Mesodermal cell (in vitro differentiated cells): ENCODE results near the gene SAC3D1. TPM values are rescaled to one million over a fixed set of nuclear protein-coding genes. Genes with fewer than 3 reads are reported as not detected.
"Not testable (repeated sequence)": the region's sequence is repeated elsewhere in the genome, so short reads cannot be mapped to it uniquely, and the experiment has no call there.

Experiments
- H3K27ac ChIP-seq: 2 replicates; pipeline ENCODE4 v1.7.0; 2013; ENCODE audit warnings: mild to moderate bottlenecking, low read depth, low read length, moderate library complexity; ENCODE audit not compliant: severe bottlenecking
- H3K36me3 ChIP-seq: 2 replicates; pipeline ENCODE4 v1.7.1; 2013; ENCODE audit warnings: mild to moderate bottlenecking, low read length, moderate library complexity; ENCODE audit not compliant: control insufficient read depth, insufficient read depth
- H3K4me1 ChIP-seq: one replicate; pipeline ENCODE4 v1.7.1; 2013; ENCODE audit warnings: mild to moderate bottlenecking, low read length; ENCODE audit not compliant: insufficient read depth, control insufficient read depth, poor library complexity, severe bottlenecking
- H3K4me3 ChIP-seq: 2 replicates; pipeline ENCODE4 v1.7.0; 2013; ENCODE audit warnings: low read length, control low read depth, mild to moderate bottlenecking; ENCODE audit not compliant: insufficient read depth, poor library complexity, severe bottlenecking; ENCODE audit errors: extremely low read depth
- H3K9me3 ChIP-seq: 2 replicates; pipeline ENCODE4 v1.7.1; 2013; ENCODE audit warnings: mild to moderate bottlenecking, low read length, moderate library complexity; ENCODE audit not compliant: control insufficient read depth
- WGBS, 2 experiments: methylation state at CpG; one replicate each; pipeline ENCODE4 v1.1.5; 2013; ENCODE audit warnings: missing lambda C conversion rate in 2 of 2; ENCODE audit not compliant: insufficient coverage in 2 of 2; 5-methylcytosine and 5-hydroxymethylcytosine counted together
- polyA plus RNA-seq, 2 experiments: library from polyadenylated mRNA; stranded (reverse); fragments of 50-300 nt; gene quantifications; one replicate each; pipeline ENCODE4 v1.2.3, GENCODE V29; 2013

SAC3D1 gene
- polyA plus RNA-seq (2013, experiment 1 of 2), result 14.5 TPM
- 13.4 TPM for polyA plus RNA-seq (2013, experiment 2 of 2)

DNA sequence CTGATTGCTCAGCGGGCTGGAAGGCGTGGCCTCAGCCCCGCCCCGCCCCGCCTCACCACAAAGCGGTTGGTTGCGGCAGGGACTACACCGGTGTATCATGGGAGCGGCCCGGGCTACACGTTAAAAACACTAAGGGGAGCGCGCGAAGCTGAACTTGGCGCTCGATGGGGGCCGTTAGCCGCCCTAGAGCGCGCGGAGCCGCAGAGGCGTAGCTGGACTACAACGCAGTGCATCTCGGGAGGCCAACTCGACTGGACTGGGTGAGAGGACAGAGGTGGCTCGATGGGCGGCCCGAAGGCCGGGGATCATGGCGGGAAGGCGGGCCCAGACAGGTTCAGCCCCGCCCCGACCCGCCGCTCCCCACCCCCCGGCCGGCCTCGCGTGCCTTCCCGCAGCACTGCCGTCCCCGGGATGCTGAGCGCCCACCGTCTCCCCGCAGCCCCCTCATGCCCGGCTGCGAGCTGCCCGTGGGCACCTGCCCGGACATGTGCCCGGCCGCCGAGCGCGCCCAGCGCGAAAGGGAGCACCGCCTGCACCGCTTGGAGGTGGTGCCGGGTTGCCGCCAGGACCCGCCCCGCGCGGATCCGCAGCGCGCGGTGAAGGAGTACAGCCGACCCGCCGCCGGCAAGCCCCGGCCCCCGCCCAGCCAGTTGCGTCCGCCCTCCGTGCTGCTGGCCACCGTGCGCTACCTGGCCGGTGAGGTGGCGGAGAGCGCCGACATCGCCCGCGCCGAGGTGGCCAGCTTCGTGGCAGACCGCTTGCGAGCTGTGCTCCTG lies at the start of gene SAC3D1:
Gene SAC3D1, plus strand, starts transcription at position 364 of the 776 bp plus-strand sequence. Its CDS starts 83 bp downstream, at position 447.
- Histone ChIP-seq H3K4me3 (peak within 1 kb of the TSS; percentile 77), H3K4me1 (peaks cover 11% of the 10 kb centered on the region), H3K9me3 (no peaks in the 10 kb centered on the region), H3K27ac (peak within 1 kb of the TSS; percentile 91), H3K36me3 (peaks cover 36% of the 10 kb centered on the region)
- 0% methylated on average over 84 to 86 of the region's 91 CpGs for WGBS, 2 experiments

DNA sequence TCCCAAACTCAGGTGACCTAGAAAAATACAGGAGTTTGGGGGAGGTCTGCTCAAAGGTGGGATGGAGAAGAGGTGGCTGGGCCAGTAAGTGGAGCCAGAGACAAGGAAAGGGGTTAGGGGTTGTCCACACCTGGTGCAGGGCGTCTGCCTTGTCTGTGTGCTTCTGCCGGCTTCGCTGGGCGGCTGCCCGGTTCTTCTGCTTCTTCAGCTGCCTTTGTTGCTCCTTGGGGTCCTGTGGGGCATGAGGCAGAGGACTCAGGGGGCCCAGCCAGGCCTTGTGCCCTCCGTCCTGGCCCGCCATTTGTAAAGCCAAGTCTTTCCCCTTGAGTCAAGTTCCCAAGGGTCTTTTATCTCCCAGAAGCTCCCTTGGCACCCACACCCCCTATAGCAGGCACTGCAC lies 46.7 kb upstream of the SAC3D1 start:
- Histone ChIP-seq H3K36me3 (no peaks in the 10 kb centered on the region), H3K9me3 (no peaks in the 10 kb centered on the region), H3K27ac (no peak overlapping the region), H3K4me3 (no peak overlapping the region), H3K4me1 (peaks cover 11% of the 10 kb centered on the region)
- 87 to 97% methylated on average over 6 of the region's 7 CpGs for WGBS, 2 experiments

DNA sequence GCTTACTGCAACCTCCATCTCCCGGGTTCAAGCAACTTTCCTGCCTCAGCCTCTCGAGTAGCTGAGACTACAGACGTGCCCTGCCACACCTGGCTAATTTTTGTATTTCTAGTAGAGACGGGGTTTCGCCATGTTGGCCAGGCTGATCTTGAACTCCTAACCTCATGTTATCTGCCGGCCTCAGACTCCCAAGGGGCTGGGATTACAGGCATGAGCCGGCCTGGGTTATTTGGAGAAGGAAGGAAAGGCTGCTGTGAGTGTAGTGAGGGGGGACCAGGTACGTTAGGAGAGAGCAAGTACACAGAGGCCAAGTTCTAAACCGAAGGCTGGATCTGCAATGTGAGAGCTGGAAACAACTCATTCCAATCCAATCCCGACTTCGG lies 44.7 kb upstream of the SAC3D1 start:
- no peaks in the 10 kb centered on the region for H3K9me3 ChIP-seq
- no peak overlapping the region for H3K4me3 ChIP-seq
- H3K4me1 ChIP-seq, result no peaks in the 10 kb centered on the region
- H3K36me3 ChIP-seq, result no peaks in the 10 kb centered on the region
- 77 to 89% methylated on average over 8 to 11 of the region's 11 CpGs for WGBS, 2 experiments
- H3K27ac ChIP-seq, result no peak overlapping the region

DNA sequence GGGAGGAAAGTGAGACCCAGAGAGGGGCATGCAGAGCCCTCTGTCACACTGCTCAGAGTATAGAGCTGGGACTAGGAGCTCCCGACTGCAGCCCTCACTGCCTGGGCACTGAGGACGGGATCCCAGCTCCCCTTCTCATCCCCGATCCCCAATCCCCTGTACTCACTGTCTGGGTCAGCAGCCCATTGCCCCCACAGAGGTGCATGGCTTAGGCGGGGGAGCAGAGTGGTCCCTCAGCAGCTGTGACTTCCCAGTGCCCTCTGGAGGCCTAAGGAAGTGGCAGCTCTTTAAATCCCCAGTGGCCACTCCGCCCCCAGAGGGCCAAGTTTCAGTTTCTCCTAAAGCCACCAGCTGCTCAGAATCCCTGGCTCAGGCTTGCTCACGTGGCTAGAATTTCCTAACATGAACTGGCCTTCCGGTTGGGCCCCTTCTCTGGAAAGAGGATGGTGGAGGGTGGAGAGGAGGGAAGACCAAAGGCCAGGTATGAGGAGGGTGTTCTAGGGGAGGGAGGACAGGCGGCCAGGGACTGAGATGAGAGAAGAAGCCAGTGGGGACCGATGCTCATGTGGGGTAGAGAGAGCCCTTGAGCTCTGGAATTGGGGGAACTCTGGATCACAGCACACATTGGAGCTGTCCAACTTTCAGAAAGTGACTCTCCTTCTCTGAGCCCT lies 44.2 kb upstream of the SAC3D1 start, which contains the start of gene BATF2:
Gene BATF2, minus strand, starts transcription at position 262 of the 671 bp plus-strand sequence. Its CDS starts 57 bp downstream, at position 205.
- Histone ChIP-seq H3K27ac (no peak within 1 kb of the TSS), H3K4me1 (no peaks in the 10 kb centered on the region), H3K9me3 (no peaks in the 10 kb centered on the region), H3K36me3 (no peaks in the 10 kb centered on the region), H3K4me3 (no peak within 1 kb of the TSS)
- 35 to 37% methylated on average over 6 to 7 of the region's 9 CpGs for WGBS, 2 experiments

DNA sequence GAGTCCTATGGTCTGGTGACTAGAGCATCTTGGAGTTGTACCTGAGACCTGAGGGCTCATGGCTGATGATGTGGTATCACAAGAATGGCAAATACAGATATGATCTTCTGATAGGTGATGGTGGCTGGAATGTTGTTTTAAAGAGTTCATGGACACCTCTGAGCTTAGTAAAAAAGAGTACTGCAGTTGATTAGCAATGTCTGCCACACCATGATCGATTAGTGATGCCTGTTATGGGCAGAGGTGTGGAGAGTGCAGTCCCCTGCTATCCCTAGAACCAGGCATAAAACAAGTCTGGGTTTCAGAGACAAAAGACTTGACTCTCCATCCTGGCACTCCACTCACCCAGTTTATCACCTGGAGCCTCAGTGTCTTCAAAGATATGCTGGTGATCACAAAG lies 42.9 kb upstream of the SAC3D1 start:
- Histone ChIP-seq H3K9me3 (no peaks in the 10 kb centered on the region), H3K4me3 (no peak overlapping the region), H3K36me3 (no peaks in the 10 kb centered on the region), H3K4me1 (no peaks in the 10 kb centered on the region), H3K27ac (no peak overlapping the region)
- 56 to 91% methylated on average over 1 of the region's 1 CpG for WGBS, 2 experiments

DNA sequence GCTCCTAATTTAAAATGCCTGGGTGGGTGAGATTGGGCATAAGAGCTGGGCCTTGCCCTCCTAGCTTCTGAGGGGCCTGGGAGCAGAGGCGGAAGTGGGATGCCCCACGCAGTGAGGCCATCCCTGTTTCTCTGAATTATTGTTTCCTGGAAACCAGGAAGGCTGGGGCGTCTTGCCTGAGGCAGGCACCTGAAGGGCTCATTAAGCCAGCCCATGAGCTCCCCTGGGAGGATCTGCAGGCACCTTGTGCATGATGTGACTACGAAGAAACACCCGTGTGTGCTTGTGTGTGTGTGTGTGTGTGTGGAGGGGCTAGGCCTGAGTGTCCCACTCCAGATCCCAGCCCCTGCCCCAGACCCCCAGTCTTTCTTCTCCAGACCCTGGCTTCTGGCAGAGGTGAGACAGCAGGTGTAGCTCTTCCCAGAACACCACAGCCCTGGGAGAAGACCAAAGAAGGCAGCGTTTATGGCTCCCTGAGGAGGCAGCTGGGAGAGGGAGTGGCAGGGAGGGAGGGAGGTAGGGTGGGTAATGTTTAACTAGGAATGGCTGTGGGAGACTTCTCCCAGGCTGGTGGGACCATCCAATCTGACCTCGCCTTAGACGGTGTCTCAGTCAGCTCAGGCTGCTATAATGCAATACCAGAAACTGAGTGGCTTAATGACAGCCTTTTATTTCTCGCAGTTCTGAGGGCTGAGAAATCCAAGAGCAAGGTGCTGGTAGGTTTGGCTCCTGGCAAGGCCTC lies 42.1 kb upstream of the SAC3D1 start:
- H3K9me3 ChIP-seq, result no peaks in the 10 kb centered on the region
- H3K4me1 ChIP-seq, result no peaks in the 10 kb centered on the region
- no peaks in the 10 kb centered on the region for H3K36me3 ChIP-seq
- no peak overlapping the region for H3K27ac ChIP-seq
- H3K4me3 ChIP-seq, result no peak overlapping the region
- 85 to 90% methylated on average over 6 to 7 of the region's 9 CpGs for WGBS, 2 experiments

DNA sequence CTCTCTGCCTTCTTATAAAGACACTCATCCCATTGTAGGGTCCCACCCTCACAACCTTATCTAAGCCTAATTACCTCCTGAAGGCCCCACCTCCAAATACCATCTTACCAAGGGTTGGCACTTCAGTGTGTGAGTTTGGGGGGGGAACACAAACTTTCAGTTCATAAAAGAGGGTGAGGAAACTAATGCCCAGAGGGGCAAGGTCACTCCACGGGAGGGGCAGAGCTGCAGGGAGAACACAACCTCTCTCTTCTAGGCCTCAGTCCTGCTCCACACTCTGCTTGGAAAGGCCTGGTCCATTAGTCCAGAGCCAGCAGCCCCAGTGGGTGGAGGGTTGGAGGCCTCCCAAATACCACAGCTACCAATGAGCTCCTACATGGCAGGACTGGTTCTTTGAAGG lies 41.5 kb upstream of the SAC3D1 start:
- Histone ChIP-seq H3K36me3 (no peaks in the 10 kb centered on the region), H3K27ac (no peak overlapping the region), H3K9me3 (no peaks in the 10 kb centered on the region), H3K4me3 (no peak overlapping the region), H3K4me1 (no peaks in the 10 kb centered on the region)
- WGBS, 2 experiments, result 100% methylated on average over 1 of the region's 1 CpG; no CpG with 5 or more reads in 1 of the 2 experiments

DNA sequence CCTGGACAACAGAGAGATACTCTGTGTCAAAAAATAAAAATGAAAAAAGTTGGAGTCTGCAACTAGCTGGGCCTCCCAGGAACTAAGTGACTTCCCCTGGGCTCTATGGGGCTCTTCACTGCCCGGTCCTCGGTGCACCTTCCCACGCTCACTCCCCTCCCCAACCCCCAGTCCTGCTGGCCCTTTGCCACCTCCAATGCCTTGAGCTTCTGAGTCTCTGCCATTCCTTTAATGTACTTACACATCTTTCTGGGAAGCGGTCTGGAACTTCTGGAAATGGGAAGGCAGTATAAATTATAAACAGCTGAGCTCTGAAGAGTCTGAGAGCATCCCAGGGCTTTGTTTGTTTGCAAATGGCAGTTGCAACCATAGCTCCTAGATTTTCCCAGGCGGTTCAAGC lies 38.3 kb upstream of the SAC3D1 start:
- Histone ChIP-seq H3K4me3 (no peak overlapping the region), H3K4me1 (peaks cover 12% of the 10 kb centered on the region), H3K36me3 (no peaks in the 10 kb centered on the region), H3K27ac (no peak overlapping the region), H3K9me3 (no peaks in the 10 kb centered on the region)
- WGBS, 2 experiments, result 89 to 91% methylated on average over 4 to 5 of the region's 5 CpGs

DNA sequence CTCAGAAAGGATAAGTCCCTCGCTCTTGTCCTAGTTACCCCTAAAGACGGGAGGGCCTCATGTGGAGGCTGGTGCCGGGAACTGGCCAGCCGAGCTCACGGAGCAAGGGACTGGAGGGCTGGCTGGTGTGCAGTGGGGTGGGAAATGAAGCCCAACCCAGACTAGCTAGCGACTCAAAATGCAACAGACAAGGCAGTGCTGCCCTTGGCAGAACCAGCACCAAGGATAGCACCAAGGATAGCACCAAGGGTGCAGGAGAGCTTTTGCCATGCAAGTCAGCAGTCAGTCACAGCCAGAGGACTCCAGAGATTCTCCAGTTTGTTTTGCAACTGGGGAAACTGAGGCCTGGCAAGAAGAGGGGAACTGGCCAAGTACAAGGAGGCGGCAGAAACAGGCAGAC lies 37.7 kb upstream of the SAC3D1 start:
- Histone ChIP-seq H3K27ac (no peak overlapping the region), H3K9me3 (no peaks in the 10 kb centered on the region), H3K36me3 (no peaks in the 10 kb centered on the region), H3K4me1 (peaks cover 14% of the 10 kb centered on the region), H3K4me3 (no peak overlapping the region)
- WGBS, 2 experiments, result 55 to 64% methylated on average over 3 to 7 of the region's 7 CpGs

DNA sequence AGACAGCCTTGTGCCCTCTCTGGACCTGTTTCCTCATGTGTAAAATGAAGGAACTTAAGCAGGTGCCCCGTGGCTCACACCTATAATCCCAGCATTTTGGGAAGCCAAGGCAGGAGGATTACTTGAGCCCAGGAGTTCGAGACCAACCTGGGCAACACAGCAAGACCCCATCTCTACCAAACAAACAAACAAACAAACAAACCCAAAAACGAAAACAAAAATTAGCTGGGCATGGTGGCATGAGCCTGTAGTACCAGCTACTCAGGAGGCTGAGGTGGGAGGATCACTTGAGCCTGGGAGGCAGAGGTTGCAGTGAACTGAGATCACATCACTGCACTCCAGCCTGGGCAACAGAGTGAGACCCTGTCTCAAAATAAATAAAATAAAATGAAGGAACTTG lies 37.0 kb upstream of the SAC3D1 start:
- H3K4me3 ChIP-seq, H3K9me3 ChIP-seq, H3K27ac ChIP-seq, H3K36me3 ChIP-seq: not testable (repeated sequence)
- WGBS, 2 experiments, result 33 to 60% methylated on average over 1 to 3 of the region's 3 CpGs
- peaks cover 14% of the 10 kb centered on the region for H3K4me1 ChIP-seq
